Mammary epithelial cell (primary cell): ENCODE data around the gene BFSP1.

Experiments
- CTCF ChIP-seq, 2 donors: IDR thresholded peaks in 1 of 2; conservative IDR thresholded peaks in 1 of 2; 2 replicates each; pipeline ENCODE4 v1.5.1; 2011 to 2012; ENCODE audit warnings: inconsistent platforms in 2 of 2, low read length in 2 of 2, mild to moderate bottlenecking in 2 of 2, control low read depth in 1 of 2, low read depth in 1 of 2; ENCODE audit not compliant: insufficient read depth in 1 of 2; ENCODE audit errors: extremely low read depth in 1 of 2
- EZH2 ChIP-seq: IDR thresholded peaks from 2 replicates; pipeline ENCODE4 v1.6.1; 2012; ENCODE audit warnings: low read length, inconsistent platforms, borderline replicate concordance

GRCh38 chr20:17537959-17538358, 6.8 kb upstream of the BFSP1 start:
- TF ChIP-seq CTCF (conservative IDR thresholded peaks at IDR 0.05 in 1 of 2, IDR thresholded peaks at IDR 0.05 in 1 of 2; ENCODE audit: extremely low read depth in 1 of 2, insufficient read depth in 1 of 2, low read depth in 1 of 2, low read length in 2 of 2) (no peak), EZH2 (no peak)
